ENCODE results near the gene IRGC.
A peak's percentile ranks its signal among the peaks of the same experiment; 100 is the strongest.

The IRGC gene

DNA sequence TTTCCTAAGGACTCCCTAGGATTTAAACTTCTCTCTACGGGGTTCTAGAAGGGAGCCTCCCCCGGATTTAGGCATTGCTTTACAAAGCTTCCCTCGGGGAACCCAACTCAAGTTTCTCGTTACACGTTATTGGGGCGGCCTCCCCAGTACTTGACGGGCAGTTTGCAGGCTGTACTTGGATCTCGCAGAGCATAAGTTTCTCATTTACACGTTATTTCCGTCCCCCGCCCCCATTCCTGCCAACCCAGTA lies 38.3 kb downstream of the IRGC start:
- Histone ChIP-seq H3K4me3 (ENCODE audit: low read depth in 1 of 2, low read length in 1 of 2) (peak overlapping the region; percentile 90 to 94), H3K9me3 (no peaks in the 10 kb centered on the region), H3K27ac (peak overlapping the region; percentile 95), H3K36me3 (peaks cover 15% of the 10 kb centered on the region), H3K27me3 (no peaks in the 10 kb centered on the region), H3K4me1 (ENCODE audit: control insufficient read depth in 1 of 2, insufficient read depth in 1 of 2, low read depth in 1 of 2, low read length in 1 of 2) (peaks cover 25 to 28% of the 10 kb centered on the region in 2 experiments)
- TF ChIP-seq, protein P1, sequence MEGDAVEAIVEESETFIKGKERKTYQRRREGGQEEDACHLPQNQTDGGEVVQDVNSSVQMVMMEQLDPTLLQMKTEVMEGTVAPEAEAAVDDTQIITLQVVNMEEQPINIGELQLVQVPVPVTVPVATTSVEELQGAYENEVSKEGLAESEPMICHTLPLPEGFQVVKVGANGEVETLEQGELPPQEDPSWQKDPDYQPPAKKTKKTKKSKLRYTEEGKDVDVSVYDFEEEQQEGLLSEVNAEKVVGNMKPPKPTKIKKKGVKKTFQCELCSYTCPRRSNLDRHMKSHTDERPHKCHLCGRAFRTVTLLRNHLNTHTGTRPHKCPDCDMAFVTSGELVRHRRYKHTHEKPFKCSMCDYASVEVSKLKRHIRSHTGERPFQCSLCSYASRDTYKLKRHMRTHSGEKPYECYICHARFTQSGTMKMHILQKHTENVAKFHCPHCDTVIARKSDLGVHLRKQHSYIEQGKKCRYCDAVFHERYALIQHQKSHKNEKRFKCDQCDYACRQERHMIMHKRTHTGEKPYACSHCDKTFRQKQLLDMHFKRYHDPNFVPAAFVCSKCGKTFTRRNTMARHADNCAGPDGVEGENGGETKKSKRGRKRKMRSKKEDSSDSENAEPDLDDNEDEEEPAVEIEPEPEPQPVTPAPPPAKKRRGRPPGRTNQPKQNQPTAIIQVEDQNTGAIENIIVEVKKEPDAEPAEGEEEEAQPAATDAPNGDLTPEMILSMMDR (IDR thresholded peaks at IDR 0.05) = no peak

DNA sequence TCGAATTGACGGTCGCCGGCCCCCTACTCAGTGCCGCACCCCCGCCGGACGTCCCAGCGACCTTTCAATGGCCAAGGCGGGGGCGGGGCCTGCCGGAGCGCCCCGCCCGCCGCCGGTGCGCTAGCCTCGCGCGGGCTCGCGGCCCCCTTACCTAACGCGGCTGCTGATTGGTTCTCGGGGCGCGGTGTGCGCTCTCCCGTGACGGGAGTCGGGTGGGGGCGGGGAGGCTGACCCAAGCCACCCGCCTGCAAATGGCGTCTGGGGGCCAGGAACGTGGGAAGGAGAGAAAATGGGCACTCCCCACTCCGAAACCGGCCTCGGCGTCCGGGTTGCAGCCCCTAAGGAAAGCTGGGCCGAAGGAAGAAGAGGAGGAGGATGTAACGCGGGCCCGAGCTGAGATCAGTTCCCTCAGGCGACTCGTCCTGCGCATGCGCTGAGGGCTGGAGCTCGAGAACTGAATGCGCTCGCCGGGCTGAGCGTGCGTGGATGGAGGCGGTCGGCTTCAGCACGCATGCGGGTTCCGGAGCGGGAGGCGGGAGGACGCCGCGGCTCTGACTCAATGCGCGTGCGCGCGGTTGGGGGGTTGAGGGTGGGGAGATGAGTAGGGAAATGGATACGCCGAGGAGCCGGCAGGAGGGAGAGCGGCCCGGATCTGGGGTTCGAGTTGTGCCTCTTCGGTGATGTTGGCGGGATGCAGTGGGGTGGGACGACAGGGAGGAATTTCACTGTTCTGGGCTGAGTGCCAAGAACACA lies 38.8 kb downstream of the IRGC start, which contains the start of gene SMG9:
TSS of gene SMG9 (minus strand) at position 460 of the 753 bp plus-strand sequence. CDS start 4,221 bp downstream, outside the sequence.
- Histone ChIP-seq H3K27ac (peak within 1 kb of the TSS; percentile 95), H3K27me3 (no peaks in the 10 kb centered on the region), H3K4me3 (ENCODE audit: low read depth in 1 of 2, low read length in 1 of 2) (peak within 1 kb of the TSS; percentile 90 to 94), H3K4me1 (ENCODE audit: control insufficient read depth in 1 of 2, insufficient read depth in 1 of 2, low read depth in 1 of 2, low read length in 1 of 2) (peaks cover 25 to 28% of the 10 kb centered on the region in 2 experiments), H3K36me3 (peaks cover 10% of the 10 kb centered on the region), H3K9me3 (no peaks in the 10 kb centered on the region)
- TF ChIP-seq, protein P1 (IDR thresholded peaks at IDR 0.05) = peak; percentile 43

DNA sequence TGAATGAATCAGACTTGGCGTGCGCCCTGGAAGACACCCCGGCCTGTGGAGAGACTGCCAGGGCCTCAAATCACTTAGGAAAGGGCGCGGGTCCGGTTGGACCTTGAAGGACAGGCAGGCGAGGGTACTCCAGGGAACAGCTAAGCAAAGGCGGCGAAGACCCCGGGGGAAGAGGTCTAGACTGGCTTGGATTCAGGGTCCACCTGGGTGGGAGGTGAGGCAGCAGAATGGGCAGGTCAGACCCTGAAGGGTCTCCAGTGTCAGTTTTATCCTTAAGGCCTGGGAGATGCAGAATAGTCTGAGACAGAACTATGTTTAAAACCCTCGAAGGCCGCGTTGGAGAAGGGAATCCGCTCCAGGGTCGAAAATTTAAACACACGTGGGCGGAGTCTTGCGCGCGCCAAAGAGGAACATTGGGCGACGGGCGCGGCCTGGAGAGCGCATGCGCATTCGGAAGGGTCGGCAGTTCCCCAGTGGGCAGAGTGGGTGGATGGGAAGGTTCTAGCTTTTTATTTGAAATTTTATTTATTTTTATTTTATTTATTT lies 39.5 kb downstream of the IRGC start:
- Histone ChIP-seq H3K9me3 (no peaks in the 10 kb centered on the region), H3K4me3 (ENCODE audit: low read depth in 1 of 2, low read length in 1 of 2) (peak overlapping the region; percentile 90 to 94), H3K36me3 (peaks cover 4% of the 10 kb centered on the region), H3K27me3 (no peaks in the 10 kb centered on the region), H3K4me1 (ENCODE audit: control insufficient read depth in 1 of 2, insufficient read depth in 1 of 2, low read depth in 1 of 2, low read length in 1 of 2) (peaks cover 25 to 28% of the 10 kb centered on the region in 2 experiments), H3K27ac (peak overlapping the region; percentile 95)
- TF ChIP-seq, protein P1 (IDR thresholded peaks at IDR 0.05) = no peak

DNA sequence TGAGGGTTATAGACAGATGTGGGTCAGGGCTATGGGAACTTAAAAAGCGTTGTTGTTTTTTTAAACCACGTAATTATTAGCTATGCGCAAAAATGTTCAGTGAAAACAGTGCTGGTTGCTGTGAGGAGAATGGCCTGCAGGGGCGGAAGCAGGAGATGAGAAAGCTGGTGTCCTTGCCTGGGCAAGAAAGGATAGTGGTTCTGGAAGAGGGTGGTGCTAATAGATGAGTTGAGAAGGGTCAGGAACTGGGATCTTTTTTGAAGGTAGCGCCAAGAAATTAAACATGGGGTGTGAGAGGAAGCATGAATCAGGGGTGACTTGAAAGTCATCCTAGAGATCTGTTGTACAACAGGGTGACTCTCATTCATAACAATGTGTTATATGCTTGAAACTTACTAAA lies 43.6 kb downstream of the IRGC start:
- Histone ChIP-seq H3K36me3 (no peaks in the 10 kb centered on the region), H3K4me1 (ENCODE audit: control insufficient read depth in 1 of 2, insufficient read depth in 1 of 2, low read depth in 1 of 2, low read length in 1 of 2) (peaks cover 15% of the 10 kb centered on the region in 2 experiments), H3K27me3 (no peaks in the 10 kb centered on the region), H3K9me3 (no peaks in the 10 kb centered on the region), H3K4me3 (ENCODE audit: low read depth in 1 of 2, low read length in 1 of 2) (no peak overlapping the region), H3K27ac (no peak overlapping the region)
- TF ChIP-seq, protein P1 (IDR thresholded peaks at IDR 0.05) = no peak

DNA sequence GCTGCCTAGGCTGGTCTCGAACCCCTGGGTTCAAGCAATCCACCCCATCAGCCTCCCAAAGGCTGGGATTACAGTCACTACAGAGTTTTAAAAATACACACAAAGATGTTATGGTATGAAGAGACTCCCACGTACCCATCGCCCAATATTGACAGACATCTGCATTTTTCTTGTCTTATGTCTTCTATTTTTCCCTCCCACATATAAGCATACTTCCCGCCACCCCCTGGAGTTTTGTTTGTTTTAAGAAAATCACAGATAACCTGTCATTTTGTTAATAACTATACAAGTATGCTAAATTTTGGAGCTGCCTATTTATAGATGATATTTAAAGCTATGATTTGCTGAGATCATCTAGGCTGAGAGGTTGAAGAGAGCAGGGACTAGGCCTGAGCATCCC lies 45.1 kb downstream of the IRGC start:
- Histone ChIP-seq H3K9me3 (no peaks in the 10 kb centered on the region), H3K36me3 (no peaks in the 10 kb centered on the region), H3K4me3 (ENCODE audit: low read depth in 1 of 2, low read length in 1 of 2) (no peak overlapping the region), H3K27me3 (no peaks in the 10 kb centered on the region), H3K4me1 (ENCODE audit: control insufficient read depth in 1 of 2, insufficient read depth in 1 of 2, low read depth in 1 of 2, low read length in 1 of 2) (peaks cover under 1 to 4% of the 10 kb centered on the region in 2 experiments), H3K27ac (no peak overlapping the region)
- TF ChIP-seq, protein P1 (IDR thresholded peaks at IDR 0.05) = no peak

Data from neutrophil (primary cell).